ENCODE results near the gene NME7. TPM values are rescaled to one million over a fixed set of nuclear protein-coding genes. Genes with fewer than 3 reads are reported as not detected.

The NME7 gene
- total and polyA plus RNA-seq, 2 experiments from 2014 or later = 39.1 to 48.5 TPM

DNA sequence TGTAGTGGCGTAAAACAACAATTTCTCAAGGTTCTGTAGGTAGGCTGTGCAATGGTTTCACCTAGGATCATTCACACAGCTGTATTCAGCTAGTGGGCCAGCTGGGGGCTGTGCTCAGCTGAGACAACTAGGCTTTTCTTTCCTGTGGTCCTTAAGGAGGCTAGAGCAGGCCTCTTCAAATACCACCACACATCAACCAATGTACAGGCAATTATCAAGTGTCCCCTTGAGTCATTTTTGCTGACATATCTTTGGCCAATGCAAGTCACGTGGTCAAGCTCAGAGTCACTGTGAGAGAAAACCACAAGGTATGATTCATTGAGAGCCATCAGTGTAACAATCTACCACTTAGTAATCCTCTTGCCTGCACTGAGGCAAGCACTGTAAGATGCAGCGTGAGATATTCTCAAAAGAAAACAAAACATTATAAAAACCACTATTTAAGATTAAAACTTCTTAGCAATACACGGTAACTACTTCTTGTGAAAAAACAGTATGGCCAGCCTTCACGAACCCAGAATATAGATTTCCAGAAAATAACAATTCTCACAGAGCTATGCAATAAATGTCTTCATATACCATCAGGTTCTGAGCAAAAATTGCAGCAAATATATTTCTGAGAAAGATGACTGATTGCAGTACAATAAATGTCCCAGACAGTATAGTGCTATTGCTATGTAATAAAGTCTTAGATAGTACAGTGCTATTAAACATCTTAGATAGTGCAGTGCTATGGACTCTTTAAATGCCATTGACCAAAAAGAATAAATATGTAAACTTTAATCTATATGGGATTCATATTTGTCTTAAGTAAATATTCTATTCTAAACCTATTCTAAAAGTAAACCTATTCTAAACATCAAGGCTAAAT is 55.3 kb downstream of the NME7 start (continued):
- TF ChIP-seq, protein P1, sequence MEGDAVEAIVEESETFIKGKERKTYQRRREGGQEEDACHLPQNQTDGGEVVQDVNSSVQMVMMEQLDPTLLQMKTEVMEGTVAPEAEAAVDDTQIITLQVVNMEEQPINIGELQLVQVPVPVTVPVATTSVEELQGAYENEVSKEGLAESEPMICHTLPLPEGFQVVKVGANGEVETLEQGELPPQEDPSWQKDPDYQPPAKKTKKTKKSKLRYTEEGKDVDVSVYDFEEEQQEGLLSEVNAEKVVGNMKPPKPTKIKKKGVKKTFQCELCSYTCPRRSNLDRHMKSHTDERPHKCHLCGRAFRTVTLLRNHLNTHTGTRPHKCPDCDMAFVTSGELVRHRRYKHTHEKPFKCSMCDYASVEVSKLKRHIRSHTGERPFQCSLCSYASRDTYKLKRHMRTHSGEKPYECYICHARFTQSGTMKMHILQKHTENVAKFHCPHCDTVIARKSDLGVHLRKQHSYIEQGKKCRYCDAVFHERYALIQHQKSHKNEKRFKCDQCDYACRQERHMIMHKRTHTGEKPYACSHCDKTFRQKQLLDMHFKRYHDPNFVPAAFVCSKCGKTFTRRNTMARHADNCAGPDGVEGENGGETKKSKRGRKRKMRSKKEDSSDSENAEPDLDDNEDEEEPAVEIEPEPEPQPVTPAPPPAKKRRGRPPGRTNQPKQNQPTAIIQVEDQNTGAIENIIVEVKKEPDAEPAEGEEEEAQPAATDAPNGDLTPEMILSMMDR (conservative IDR thresholded peaks at IDR 0.05; ENCODE audit: low read depth in 2 of 2) = no peak
- TF ChIP-seq STAT1 (IDR thresholded peaks at IDR 0.05; ENCODE audit: unreplicated experiment) (no peak), JUNB (IDR thresholded peaks at IDR 0.05; ENCODE audit: unreplicated experiment) (no peak), NANOG (IDR thresholded peaks at IDR 0.05; ENCODE audit: borderline replicate concordance) (no peak), EZH2 (IDR thresholded peaks at IDR 0.05; ENCODE audit: low read depth, unreplicated experiment) (no peak), ZNF331 (CRISPR knock-in tag; IDR thresholded peaks at IDR 0.05; ENCODE audit: low read depth) (no peak), POLR2AphosphoS5 (IDR thresholded peaks at IDR 0.05; ENCODE audit: low read depth) (no peak)
- TF ChIP-seq, protein P2, sequence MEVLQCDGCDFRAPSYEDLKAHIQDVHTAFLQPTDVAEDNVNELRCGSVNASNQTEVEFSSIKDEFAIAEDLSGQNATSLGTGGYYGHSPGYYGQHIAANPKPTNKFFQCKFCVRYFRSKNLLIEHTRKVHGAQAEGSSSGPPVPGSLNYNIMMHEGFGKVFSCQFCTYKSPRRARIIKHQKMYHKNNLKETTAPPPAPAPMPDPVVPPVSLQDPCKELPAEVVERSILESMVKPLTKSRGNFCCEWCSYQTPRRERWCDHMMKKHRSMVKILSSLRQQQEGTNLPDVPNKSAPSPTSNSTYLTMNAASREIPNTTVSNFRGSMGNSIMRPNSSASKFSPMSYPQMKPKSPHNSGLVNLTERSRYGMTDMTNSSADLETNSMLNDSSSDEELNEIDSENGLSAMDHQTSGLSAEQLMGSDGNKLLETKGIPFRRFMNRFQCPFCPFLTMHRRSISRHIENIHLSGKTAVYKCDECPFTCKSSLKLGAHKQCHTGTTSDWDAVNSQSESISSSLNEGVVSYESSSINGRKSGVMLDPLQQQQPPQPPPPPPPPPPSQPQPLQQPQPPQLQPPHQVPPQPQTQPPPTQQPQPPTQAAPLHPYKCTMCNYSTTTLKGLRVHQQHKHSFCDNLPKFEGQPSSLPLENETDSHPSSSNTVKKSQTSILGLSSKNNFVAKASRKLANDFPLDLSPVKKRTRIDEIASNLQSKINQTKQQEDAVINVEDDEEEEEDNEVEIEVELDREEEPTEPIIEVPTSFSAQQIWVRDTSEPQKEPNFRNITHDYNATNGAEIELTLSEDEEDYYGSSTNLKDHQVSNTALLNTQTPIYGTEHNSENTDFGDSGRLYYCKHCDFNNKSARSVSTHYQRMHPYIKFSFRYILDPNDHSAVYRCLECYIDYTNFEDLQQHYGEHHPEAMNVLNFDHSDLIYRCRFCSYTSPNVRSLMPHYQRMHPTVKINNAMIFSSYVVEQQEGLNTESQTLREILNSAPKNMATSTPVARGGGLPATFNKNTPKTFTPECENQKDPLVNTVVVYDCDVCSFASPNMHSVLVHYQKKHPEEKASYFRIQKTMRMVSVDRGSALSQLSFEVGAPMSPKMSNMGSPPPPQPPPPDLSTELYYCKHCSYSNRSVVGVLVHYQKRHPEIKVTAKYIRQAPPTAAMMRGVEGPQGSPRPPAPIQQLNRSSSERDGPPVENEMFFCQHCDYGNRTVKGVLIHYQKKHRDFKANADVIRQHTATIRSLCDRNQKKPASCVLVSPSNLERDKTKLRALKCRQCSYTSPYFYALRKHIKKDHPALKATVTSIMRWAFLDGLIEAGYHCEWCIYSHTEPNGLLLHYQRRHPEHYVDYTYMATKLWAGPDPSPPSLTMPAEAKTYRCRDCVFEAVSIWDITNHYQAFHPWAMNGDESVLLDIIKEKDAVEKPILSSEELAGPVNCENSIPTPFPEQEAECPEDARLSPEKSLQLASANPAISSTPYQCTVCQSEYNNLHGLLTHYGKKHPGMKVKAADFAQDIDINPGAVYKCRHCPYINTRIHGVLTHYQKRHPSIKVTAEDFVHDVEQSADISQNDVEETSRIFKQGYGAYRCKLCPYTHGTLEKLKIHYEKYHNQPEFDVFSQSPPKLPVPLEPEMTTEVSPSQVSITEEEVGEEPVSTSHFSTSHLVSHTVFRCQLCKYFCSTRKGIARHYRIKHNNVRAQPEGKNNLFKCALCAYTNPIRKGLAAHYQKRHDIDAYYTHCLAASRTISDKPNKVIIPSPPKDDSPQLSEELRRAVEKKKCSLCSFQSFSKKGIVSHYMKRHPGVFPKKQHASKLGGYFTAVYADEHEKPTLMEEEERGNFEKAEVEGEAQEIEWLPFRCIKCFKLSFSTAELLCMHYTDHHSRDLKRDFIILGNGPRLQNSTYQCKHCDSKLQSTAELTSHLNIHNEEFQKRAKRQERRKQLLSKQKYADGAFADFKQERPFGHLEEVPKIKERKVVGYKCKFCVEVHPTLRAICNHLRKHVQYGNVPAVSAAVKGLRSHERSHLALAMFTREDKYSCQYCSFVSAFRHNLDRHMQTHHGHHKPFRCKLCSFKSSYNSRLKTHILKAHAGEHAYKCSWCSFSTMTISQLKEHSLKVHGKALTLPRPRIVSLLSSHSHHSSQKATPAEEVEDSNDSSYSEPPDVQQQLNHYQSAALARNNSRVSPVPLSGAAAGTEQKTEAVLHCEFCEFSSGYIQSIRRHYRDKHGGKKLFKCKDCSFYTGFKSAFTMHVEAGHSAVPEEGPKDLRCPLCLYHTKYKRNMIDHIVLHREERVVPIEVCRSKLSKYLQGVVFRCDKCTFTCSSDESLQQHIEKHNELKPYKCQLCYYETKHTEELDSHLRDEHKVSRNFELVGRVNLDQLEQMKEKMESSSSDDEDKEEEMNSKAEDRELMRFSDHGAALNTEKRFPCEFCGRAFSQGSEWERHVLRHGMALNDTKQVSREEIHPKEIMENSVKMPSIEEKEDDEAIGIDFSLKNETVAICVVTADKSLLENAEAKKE (CRISPR knock-in tag; IDR thresholded peaks at IDR 0.05) = no peak
